SK-N-MC (cell line): Measurements from ENCODE around the gene ACOT8.

Source experiments
- DNase-seq: peaks from one replicate; pipeline ENCODE4 v3.0.0-alpha.2; 2011; ENCODE audit warnings: low read depth, low spot score
- H3K27ac ChIP-seq: fragments of 200-600 bp; sonication (generic); 2 replicates; pipeline ENCODE4 v1.5.1; 2016; ENCODE audit warnings: mixed run types
- H3K36me3 ChIP-seq: fragments of 200-600 bp; sonication (generic); 2 replicates; pipeline ENCODE4 v1.6.1; 2017; ENCODE audit warnings: antibody characterized with exemption, low read length, mixed read lengths; ENCODE audit not compliant: insufficient read depth
- H3K4me3 ChIP-seq: fragments of 200-600 bp; sonication (generic); 2 replicates; pipeline ENCODE4 v1.5.1; 2016
- H3K9ac ChIP-seq: fragments of 200-600 bp; sonication (generic); 2 replicates; pipeline ENCODE4 v1.8.0; 2017; ENCODE audit warnings: mixed run types, mixed read lengths; ENCODE audit not compliant: insufficient read length
- H3K9me3 ChIP-seq: fragments of 200-600 bp; sonication (generic); 2 replicates; pipeline ENCODE4 v1.6.1; 2017; ENCODE audit warnings: low read depth, mild to moderate bottlenecking, antibody characterized with exemption, low read length, moderate library complexity, mixed read lengths
- EZH2 ChIP-seq: fragments of 200-600 bp; sonication (generic); IDR thresholded peaks from one replicate; pipeline ENCODE4 v1.6.1; 2017; ENCODE audit warnings: antibody characterized with exemption
- FOXP2 ChIP-seq: optimal IDR thresholded peaks from 2 replicates; pipeline ENCODE3; 2011; ENCODE audit warnings: mild to moderate bottlenecking, moderate library complexity; ENCODE audit not compliant: insufficient read depth; ENCODE audit errors: extremely low read length, control extremely low read depth
- POLR2AphosphoS5 ChIP-seq: IDR thresholded peaks from 2 replicates; pipeline ENCODE4 v1.6.1; 2012; ENCODE audit warnings: mild to moderate bottlenecking, low read depth, low read length, borderline replicate concordance

Gene ACOT8

GRCh38 chr20:45863543-45864470 is 6.6 kb upstream of the ACOT8 start:
- DNase-seq: no peak
- H3K9me3 ChIP-seq: no peaks in the 10 kb centered on the region
- no peak overlapping the region for H3K27ac ChIP-seq
- no peak for TF ChIP-seq FOXP2
- no peak for TF ChIP-seq EZH2
- TF ChIP-seq POLR2AphosphoS5: no peak
- no peaks in the 10 kb centered on the region for H3K36me3 ChIP-seq
- no peak overlapping the region for H3K9ac ChIP-seq
- no peak overlapping the region for H3K4me3 ChIP-seq

DNA sequence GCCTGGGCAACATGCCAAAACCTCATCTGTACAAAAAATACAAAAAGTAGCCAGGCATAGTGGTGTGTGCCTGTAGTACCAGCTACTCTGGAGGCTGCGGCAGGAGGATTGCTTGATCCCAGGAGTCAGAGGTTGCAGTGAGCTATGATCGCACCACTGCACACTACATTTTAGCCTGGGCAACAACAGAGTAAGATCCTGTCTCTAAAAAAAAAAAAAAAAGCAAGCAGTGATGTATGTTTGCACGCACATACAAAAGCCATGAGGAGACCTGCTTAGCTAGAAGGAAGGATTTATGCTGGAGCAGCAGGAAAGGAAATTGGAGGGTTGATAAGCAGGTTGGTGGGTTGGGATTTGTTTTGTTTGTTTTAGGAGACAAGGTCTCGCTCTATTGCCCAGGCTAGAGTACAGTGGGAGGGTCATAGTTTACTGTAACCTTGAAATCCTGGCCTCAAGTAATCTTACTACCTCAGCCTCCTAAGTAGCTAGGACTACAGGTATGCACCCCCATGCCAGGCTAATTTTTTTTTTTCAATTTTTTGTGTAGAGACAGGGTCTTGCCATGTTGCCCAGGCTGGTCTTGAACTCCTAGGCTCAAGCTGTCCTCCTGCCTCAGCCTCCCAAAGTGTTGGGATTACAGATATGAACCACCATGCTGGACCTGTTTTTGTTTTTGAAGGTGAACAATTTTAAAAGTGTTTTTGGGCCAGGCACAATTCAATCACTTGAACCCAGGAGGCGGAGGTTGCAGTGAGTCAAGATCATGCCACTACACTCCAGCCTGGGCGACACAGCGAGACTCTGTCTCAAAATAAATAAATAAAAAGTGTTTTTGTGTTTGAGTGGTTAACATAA is 4.3 kb upstream of the ACOT8 start:
- Histone ChIP-seq H3K27ac (no peak overlapping the region), H3K9me3 (no peaks in the 10 kb centered on the region), H3K36me3 (no peaks in the 10 kb centered on the region), H3K4me3 (no peak overlapping the region), H3K9ac (no peak overlapping the region)
- TF ChIP-seq POLR2AphosphoS5: no peak
- no peak for TF ChIP-seq EZH2
- TF ChIP-seq FOXP2: no peak
- no peak for DNase-seq

DNA sequence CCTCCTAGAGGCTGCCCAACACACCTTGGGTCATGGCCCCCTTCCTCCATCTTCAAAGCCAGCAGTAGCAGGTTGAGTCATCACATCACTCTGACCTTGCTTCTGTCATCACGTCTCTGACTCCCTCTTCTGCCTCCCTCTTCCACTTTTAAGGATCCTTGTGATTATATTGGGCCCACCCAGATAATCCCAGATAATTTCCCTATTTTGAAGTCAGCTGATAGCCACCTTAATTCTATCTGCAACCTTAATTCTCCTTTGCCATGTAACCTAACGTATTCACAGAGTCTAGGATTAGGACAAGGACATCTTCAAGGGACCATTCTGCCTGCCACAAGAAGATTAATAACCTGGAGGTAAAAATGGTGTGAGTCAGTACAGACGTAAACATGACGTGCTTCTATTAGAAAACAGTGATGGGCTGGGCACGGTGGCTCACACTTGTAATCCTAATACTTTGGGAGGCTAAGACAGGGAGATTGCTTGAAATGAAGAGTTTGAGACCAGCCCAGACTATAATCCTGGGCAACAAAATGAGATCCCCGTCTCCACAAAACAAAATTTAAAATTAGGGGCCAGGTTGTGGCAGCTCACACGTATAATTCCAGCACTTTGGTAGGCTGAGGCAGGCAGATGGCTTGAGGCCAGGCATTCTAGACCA is 3.5 kb upstream of the ACOT8 start:
- Histone ChIP-seq H3K4me3 (no peak overlapping the region), H3K36me3 (no peaks in the 10 kb centered on the region), H3K9me3 (no peaks in the 10 kb centered on the region), H3K9ac (no peak overlapping the region), H3K27ac (no peak overlapping the region)
- no peak for DNase-seq
- no peak for TF ChIP-seq FOXP2
- TF ChIP-seq POLR2AphosphoS5: no peak

DNA sequence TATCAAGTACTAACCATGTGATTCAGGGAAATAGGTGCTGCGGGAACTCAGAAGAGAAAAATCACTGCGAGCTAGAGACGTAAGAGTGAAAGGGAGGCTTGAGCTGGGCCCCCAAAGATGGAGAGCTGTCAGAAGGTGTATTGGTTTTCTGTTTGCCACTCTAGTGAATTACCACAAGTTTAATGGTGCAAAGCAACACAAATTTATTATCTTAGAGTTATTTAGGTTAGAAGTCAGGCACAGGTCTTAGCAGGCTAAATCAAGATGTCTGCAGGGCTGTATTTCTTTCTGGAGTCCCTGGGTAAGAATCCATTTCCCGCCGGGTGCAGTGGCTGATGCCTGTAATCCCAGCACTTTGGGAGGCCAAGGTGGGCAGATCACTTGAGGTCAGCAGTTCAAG is 2.7 kb upstream of the ACOT8 start:
- no peaks in the 10 kb centered on the region for H3K36me3 ChIP-seq
- no peak overlapping the region for H3K9ac ChIP-seq
- TF ChIP-seq FOXP2: no peak
- no peak for TF ChIP-seq POLR2AphosphoS5
- TF ChIP-seq EZH2: no peak
- H3K4me3 ChIP-seq: no peak overlapping the region
- no peak overlapping the region for H3K27ac ChIP-seq
- no peaks in the 10 kb centered on the region for H3K9me3 ChIP-seq
- no peak for DNase-seq

DNA sequence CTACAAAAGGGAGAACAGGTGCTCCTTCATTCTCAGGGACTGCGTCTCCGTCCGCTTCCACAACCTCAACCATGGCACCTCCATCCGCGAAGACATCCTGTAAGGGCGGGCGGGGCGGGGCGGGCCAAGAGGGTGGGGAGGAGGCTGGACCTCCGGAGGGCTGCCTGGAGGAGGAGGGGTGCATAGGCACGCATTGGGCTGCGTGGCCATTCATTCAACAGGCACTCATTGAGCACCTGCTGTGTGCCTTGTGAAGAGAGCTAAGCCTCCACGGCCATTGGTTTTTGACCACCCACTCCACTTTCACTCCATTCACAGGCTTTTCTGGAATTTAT is 657 bp upstream of the ACOT8 start:
- Histone ChIP-seq H3K36me3 (no peaks in the 10 kb centered on the region), H3K9me3 (no peaks in the 10 kb centered on the region), H3K4me3 (peak overlapping the region; percentile 98), H3K9ac (peak overlapping the region; percentile 81), H3K27ac (0 out of 2 replicates have a peak overlapping the region, but pooled peaks have one; percentile 36)
- no peak for DNase-seq
- TF ChIP-seq FOXP2: no peak

- no peaks in the 10 kb centered on the region for H3K36me3 ChIP-seq
- H3K9ac ChIP-seq: no peak overlapping the region
- no peak overlapping the region for H3K4me3 ChIP-seq
- H3K27ac ChIP-seq: no peak overlapping the region
- TF ChIP-seq EZH2 (no peak), POLR2AphosphoS5 (no peak), FOXP2 (no peak)
- no peaks in the 10 kb centered on the region for H3K9me3 ChIP-seq
- DNase-seq: no peak
Observed at GRCh38 chr20:45853484-45853883, 3.7 kb downstream of the ACOT8 start.

DNA sequence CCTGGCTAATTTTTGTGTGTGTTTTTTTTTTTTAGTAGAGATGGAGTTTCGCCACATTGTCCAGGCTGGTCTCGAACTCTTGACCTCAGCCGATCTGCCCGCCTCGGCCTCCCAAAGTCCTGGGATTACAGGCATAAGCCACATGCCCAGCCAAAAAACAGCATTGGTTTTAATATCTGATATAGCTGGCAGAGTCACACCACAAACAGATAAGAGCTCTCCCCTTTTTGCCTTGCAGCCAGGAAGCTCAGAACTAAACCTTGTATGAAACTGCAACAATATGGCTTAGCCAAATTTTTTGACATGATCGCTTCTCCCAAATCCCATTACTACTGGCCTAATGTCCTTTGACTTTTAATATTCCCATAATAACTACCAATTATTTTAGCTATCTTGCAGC is 4.9 kb downstream of the ACOT8 start:
- no peaks in the 10 kb centered on the region for H3K9me3 ChIP-seq

DNA sequence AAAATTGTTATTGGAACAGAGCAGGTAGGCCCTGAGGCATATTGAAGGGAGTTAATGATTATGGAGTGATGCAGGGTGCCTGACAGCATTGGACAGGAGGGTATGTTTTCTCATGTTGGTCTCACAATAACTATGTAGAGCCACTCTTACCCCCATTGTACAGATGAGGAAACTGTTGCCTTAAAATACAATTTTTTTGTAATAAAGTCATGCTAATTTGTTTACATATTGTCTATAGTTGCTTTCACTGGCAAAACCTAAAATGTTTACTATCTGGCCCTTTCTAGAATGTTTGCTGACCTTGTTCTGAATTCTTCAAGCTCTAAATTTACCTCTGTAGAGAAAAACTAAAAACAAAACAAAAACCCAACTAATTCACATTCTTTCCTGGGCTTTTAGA is 5.7 kb downstream of the ACOT8 start:
- TF ChIP-seq EZH2 (no peak), POLR2AphosphoS5 (no peak), FOXP2 (no peak)
- H3K9me3 ChIP-seq: no peaks in the 10 kb centered on the region
- H3K9ac ChIP-seq: no peak overlapping the region
- no peak overlapping the region for H3K4me3 ChIP-seq
- no peaks in the 10 kb centered on the region for H3K36me3 ChIP-seq
- H3K27ac ChIP-seq: no peak overlapping the region
- DNase-seq: no peak

More for the DNA sequence above, 4.9 kb downstream of the ACOT8 start:
- H3K9ac ChIP-seq: no peak overlapping the region
- no peak for TF ChIP-seq FOXP2
- TF ChIP-seq EZH2: no peak
- no peak for TF ChIP-seq POLR2AphosphoS5
- H3K4me3 ChIP-seq: no peak overlapping the region
- H3K27ac ChIP-seq: no peak overlapping the region
- no peaks in the 10 kb centered on the region for H3K36me3 ChIP-seq
- no peak for DNase-seq
